Activated naive CD4-positive, alpha-beta T cell (primary cell): ENCODE data around the gene TUBA4B.
"Not testable (repeated sequence)": the region's sequence is repeated elsewhere in the genome, so short reads cannot be mapped to it uniquely, and the experiment has no call there.

ENCODE experiments used
- DNase-seq, 4 experiments: peaks; one replicate each; lab custom pipeline; 2025; lab: John Stamatoyannopoulos, UW

The TUBA4B gene

DNA sequence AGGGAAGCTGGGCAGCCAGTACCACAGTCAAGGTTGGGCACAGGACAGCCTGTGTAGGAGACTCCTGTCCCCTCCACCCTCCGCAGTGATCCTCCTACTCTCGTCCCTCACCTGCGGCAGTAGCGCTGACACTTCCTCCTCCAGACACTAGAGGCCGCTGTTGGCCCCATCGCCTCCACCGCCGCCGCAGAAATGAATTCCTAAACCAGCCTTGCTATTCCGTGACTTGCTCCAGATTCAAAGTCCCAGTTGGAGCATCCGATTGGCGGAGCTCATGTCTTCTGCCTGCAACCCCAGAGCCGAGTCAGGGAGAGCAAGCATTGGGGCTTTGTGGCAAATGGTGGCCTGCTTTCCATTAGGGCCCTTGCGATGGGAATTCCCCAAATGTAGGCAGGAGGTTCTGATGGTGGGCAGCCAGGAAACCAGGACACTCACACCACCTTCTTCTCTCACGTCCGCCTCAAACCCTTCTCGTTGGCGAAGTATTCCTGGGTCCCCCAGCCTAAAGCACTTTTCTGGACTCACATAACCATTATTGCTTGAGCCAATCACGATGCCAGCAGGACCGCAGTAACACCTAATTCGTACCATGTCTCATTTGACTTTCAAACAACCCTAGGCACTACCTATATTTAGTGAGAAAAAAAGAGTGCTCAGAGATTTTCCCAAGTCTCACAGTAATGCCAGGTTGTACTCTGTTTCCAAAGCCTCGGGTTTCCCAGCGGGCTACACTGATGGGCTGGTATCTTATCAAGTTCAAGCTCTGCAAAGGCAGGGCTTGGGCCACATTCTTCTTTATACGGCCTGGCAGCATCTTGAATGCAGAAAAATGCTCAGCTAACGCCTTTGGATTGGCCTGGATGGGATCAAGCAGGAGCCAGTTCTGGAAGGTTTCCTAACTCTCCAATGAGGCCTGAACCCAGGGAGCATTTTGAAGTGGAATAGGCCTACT, 24.9 kb downstream of the TUBA4B start:
- DNase-seq: peak; percentile 33 to 60 (median 56)

- no peak for DNase-seq
Measured at GRCh38 chr2:219278655-219279150, 25.7 kb downstream of the TUBA4B start.

DNA sequence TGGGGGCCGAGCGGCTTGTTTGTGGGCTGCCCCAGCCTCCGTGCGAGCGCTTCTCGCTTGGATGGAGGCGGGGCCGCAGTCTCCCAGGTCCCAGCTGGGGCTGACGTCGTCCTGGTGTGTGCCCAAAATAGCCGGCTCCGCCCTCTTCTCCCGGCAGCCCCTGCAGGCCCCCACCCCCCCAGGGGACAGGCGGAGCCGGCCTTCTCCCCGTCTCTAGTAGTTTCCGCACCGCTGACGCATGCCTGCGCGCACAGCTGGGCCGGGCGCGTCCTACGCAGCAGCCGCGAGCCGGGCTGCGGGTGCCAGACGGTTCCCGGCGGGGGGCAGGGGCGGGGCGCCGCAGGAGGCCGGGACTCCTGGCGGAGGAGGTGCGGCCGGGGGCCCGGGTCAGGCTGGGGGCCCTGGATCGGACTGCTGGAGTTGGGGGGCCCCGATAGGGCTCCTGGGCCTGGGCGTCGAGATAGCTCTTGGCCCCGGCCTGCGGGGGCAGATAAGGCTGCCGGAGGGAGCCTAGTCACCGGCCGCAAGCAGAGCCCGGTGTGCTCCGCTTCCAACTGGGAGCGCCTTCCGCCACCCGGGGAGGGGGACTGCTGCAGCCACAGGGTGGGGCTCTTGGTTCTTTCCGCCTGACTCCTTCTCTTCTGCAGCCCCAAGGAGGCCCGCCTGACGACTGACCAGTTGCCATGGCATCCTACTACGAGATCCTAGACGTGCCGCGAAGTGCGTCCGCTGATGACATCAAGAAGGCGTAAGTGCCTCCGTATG, 26.3 kb downstream of the TUBA4B start, which contains the start of gene DNAJB2:
Gene DNAJB2 (plus strand): TSS at position 216 of the 765 bp plus-strand sequence. CDS start 468 bp downstream, at position 684.
- DNase-seq: peak; percentile 92 to 98 (median 96)

DNA sequence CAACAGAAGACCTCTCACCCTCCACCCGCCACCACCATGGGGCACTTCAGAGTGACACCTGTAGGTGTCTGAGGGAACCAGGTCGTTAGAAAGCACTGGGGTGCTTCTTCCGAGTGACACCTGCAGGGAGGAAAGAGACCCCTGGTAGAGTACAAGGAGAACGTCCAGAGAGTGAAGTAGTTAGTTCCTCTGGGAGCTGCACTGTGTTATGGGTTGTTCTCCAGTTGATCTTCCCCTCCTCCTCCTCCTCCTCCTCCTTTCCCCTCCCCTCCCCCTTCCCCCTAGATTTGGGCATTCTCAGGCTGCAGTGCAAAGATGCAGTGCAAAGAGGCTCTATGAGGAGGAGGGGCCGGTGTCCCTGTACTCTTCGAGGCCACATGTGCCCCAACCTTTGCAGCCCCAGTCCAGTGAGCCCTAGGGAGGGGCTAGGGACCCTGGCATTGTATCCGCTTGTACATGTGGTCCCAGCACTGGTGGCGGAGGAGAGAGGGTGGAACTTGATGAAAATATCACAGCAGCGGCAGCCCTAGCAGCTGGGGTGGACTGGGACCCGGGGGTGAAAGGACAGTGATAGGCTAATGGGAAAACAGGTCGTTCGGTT, 27.0 kb downstream of the TUBA4B start:
- DNase-seq: no peak

GRCh38 chr2:219280651-219281050, 27.6 kb downstream of the TUBA4B start:
- no peak for DNase-seq

DNA sequence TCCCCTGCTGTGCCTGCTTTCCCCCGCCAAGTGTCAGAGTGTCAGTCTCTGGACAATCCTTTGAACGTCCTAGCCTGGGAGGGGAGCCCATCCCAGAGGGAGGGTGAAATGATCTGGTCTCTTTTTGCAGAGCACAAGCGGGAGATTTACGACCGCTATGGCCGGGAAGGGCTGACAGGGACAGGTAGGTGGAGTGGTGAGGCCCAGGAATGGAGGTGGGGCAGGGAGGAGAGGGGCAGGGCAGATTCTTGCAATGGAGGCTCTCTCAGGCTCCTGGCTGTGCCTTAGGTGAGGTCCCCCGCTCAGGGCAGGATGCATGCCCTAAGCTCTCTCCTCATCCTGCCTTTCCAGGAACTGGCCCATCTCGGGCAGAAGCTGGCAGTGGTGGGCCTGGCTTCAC, 28.5 kb downstream of the TUBA4B start:
- no peak for DNase-seq

GRCh38 chr2:219282375-219282774, 29.3 kb downstream of the TUBA4B start:
- no peak for DNase-seq

DNA sequence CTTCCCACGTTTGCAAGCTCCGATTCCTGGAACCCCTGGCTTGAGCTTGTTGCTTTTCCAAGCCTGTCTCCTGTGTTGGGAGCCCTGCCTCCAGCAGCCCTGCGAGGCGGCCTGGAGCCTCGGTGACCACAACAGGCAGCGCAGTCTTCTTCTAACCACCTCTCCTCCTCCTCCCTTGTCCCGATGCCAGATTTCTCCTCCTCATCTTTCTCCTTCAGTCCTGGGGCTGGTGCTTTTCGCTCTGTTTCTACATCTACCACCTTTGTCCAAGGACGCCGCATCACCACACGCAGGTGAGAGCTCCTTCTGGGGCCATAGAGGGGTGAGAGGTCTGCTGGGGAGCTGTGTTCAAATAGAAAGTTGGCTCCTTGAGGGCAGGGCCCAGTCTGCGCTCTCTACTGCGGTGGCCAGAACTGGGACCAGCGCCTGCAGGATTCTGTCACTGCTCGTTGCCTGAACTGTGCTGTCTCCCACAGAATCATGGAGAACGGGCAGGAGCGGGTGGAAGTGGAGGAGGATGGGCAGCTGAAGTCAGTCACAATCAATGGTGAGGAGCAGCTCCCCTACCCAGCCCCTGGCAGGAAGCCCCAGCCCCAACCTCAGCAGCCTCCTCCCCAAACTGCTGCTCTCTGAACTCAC, 30.0 kb downstream of the TUBA4B start:
- no peak for DNase-seq

GRCh38 chr2:219284501-219285372, 31.7 kb downstream of the TUBA4B start:
- DNase-seq: no peak

- DNase-seq: no peak
Measured at GRCh38 chr2:219285373-219285735, 32.3 kb downstream of the TUBA4B start.

DNA sequence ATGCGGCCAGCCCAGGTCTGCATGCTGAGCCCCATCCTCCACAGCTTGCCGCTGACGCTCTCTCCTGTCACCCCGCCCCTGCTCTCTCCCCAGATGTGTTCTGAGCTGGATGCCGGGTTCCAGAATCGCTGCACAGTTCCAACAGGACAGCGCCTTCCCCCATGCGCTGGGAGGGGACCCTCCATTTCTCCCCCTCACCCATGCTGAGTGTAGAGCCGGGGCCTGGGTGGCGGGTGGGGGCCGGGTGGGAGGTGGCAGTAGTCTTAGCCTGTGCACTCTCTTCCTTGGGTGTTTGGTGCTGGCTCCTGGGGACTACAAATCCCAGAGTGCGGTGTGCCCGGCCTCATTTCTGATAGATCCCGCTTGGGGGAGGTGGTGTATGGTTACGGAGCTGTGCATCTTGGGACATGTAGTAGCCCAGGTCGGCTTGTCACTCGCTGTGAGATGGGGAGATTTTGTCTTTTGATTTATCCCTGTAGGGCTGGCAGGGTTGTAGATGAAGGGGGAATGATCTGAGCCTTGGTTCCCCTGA, 32.9 kb downstream of the TUBA4B start:
- no peak for DNase-seq

DNA sequence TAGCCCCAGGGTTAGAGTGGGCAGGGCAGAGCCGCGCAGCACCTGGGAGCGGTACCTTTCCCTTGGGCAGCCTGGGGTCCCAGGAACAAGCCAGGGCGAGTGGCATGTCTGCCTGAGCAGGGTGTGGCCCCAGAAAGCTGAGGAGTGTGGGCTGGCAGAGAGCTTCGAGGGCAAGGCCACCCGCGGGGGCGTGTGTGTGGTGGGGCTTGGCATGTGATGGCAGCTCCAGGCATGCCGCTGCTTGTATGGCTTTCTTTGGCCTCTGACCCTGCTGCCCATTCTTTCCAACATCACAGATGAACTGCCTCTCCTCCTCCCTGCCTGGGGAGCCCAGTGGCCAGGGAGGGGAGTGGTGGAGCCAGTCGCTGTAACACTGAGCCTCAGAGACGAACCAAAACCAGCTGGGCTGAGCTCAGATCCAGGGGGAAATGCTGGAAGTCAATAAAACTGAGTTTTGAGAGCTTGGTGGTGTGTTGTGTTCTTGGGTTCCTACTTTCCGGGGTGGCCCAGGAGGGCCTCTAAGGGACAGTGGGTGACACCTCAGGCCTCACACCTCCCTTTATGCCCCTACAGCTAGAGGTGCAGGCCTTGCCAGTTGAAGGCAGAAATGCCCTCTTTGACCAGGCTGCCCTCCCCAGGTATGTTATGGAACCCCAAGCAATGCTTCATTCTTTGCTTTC, 33.5 kb downstream of the TUBA4B start:
- DNase-seq: no peak

- DNase-seq: not testable (repeated sequence)
Measured at GRCh38 chr2:219287116-219287440, 34.0 kb downstream of the TUBA4B start.

GRCh38 chr2:219287580-219288265, 34.7 kb downstream of the TUBA4B start:
- no peak for DNase-seq

DNA sequence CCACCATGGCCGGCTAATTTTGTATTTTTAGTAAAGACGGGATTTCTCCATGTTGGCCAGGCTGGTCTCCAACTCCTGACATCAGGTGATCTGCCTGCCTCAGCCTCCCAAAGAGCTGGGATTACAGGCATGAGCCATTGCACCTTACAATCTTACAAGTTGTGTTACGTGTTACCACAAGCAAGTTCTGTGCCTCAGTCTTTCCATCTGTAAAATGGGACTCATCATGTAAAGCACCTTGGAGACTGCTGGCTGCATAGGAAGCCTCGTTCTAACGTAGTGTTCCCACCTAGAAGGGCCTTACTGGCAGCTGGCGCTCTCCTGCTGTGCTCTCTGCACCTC, 36.1 kb downstream of the TUBA4B start:
- no peak for DNase-seq

GRCh38 chr2:219289537-219290361, 36.7 kb downstream of the TUBA4B start:
- DNase-seq: no peak

DNA sequence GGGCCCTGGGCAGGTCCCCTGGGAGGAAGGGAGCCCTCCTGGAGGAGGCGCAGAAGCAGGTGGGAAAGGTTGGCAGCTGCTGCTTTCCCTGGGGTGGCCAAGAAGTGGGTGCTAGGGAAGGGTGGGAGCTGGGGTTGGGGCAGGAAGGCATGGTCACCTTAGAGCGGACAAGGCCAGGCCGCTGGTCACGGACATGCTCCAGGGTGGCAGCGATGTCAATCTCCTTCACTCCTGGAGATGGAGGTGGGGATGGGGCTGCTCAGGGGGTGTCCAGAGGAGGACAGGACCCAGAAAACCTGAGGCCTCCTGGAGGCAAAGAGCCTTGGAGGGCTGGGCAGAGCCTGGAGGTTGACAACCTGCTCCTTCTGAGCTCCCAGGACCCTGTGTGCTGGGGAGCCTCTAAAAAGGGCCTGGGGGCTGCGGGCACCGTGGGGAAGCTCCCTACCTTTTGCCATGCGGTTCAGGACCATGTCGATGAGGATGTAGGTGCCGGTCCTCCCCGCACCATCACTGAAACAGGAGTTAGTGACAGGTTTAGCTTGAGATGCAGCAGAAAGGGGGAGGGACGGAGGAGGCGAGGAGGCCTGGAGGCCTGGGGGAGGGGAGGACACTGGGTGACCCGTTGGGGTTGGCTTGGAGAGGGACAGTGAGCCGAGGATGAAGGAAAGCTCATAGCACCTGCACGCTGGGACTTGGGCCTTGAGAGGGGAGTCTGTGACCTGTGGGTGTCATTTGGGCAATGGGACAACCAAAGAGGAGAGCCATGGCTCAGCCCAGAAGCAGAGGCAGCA, 37.5 kb downstream of the TUBA4B start:
- no peak for DNase-seq

GRCh38 chr2:219291394-219291793, 38.4 kb downstream of the TUBA4B start:
- no peak for DNase-seq
